OCI-LY1 (cell line): Measurements from ENCODE around the gene UBAC1.

Source experiments
- H2AFZ ChIP-seq: fragments of 200-600 bp; sonication (generic), shearing (Covaris generic); 2 replicates; pipeline ENCODE4 v1.6.0; 2014; ENCODE audit warnings: antibody characterized with exemption, mild to moderate bottlenecking, low read length
- H3F3A ChIP-seq: fragments of 200-600 bp; sonication (generic), shearing (Covaris generic); 2 replicates; pipeline ENCODE4 v1.6.0; 2014; ENCODE audit warnings: mild to moderate bottlenecking, antibody characterized with exemption, low read length, moderate library complexity; ENCODE audit not compliant: insufficient read depth
- H3K27ac ChIP-seq: fragments of 200-600 bp; sonication (generic); 2 replicates; pipeline ENCODE4 v1.5.1; 2014; ENCODE audit warnings: low read length, mixed run types, mild to moderate bottlenecking, low read depth; ENCODE audit not compliant: poor library complexity, severe bottlenecking
- H3K27me3 ChIP-seq: fragments of 200-600 bp; sonication (generic); 2 replicates; pipeline ENCODE4 v1.6.0; 2014; ENCODE audit warnings: antibody characterized with exemption, mild to moderate bottlenecking, low read length, moderate library complexity; ENCODE audit not compliant: insufficient read depth
- H3K36me3 ChIP-seq: fragments of 200-600 bp; sonication (generic); 2 replicates; pipeline ENCODE4 v1.6.1; 2014; ENCODE audit warnings: mild to moderate bottlenecking, antibody characterized with exemption, low read length, moderate library complexity, mixed read lengths; ENCODE audit not compliant: insufficient read depth
- H3K4me1 ChIP-seq: fragments of 200-600 bp; sonication (generic); 2 replicates; pipeline ENCODE4 v1.5.1; 2014; ENCODE audit warnings: mild to moderate bottlenecking, low read length, moderate library complexity; ENCODE audit not compliant: insufficient read depth, severe bottlenecking
- H3K4me2 ChIP-seq: fragments of 200-600 bp; sonication (generic), shearing (Covaris generic); 2 replicates; pipeline ENCODE4 v1.6.1; 2014; ENCODE audit warnings: low read length
- H3K4me3 ChIP-seq: fragments of 200-600 bp; sonication (generic); 2 replicates; pipeline ENCODE4 v1.5.1; 2014; ENCODE audit warnings: low read length, low read depth, mild to moderate bottlenecking, mixed read lengths; ENCODE audit not compliant: poor library complexity, severe bottlenecking
- H3K79me2 ChIP-seq: fragments of 200-600 bp; shearing (Covaris generic); 2 replicates; pipeline ENCODE4 v1.6.1; 2016; ENCODE audit warnings: mixed run types, low read length, mixed read lengths; ENCODE audit not compliant: insufficient read depth
- H3K9ac ChIP-seq: fragments of 200-600 bp; sonication (generic), shearing (Covaris generic); 2 replicates; pipeline ENCODE4 v1.6.1; 2014; ENCODE audit warnings: mild to moderate bottlenecking, low read length, mixed read lengths
- H3K9me2 ChIP-seq: fragments of 200-600 bp; sonication (generic), shearing (Covaris generic); 2 replicates; pipeline ENCODE4 v1.6.1; 2014; ENCODE audit warnings: low read depth, mild to moderate bottlenecking, low read length, mixed read lengths
- H3K9me3 ChIP-seq: fragments of 200-600 bp; shearing (Covaris generic); 2 replicates; pipeline ENCODE4 v1.6.1; 2014; ENCODE audit warnings: low read length, mixed read lengths
- H4K20me1 ChIP-seq: fragments of 200-600 bp; sonication (generic), shearing (Covaris generic); 2 replicates; pipeline ENCODE4 v1.6.0; 2016; ENCODE audit warnings: mild to moderate bottlenecking, low read length; ENCODE audit not compliant: insufficient read depth
- CTCF ChIP-seq: fragments of 200-600 bp; sonication (generic), shearing (Covaris generic); IDR thresholded peaks from 2 replicates; pipeline ENCODE4 v1.5.1; 2017; ENCODE audit warnings: mild to moderate bottlenecking, antibody characterized with exemption, low read length, moderate library complexity, mixed read lengths
- EZH2 ChIP-seq: fragments of 200-600 bp; sonication (generic), shearing (Covaris generic); IDR thresholded peaks from 2 replicates; pipeline ENCODE4 v1.8.0; 2017; ENCODE audit warnings: borderline replicate concordance, mixed run types, mild to moderate bottlenecking, antibody characterized with exemption, low read length, moderate library complexity, mixed read lengths

The UBAC1 gene

GRCh38 chr9:135939351-135940265, 21.6 kb downstream of the UBAC1 start:
- no peak overlapping the region for H3K4me2 ChIP-seq
- no peak overlapping the region for H3K27ac ChIP-seq
- no peak overlapping the region for H3K4me3 ChIP-seq
- peaks cover 83% of the 10 kb centered on the region for H3K36me3 ChIP-seq
- no peak overlapping the region for H3K9ac ChIP-seq
- no peaks in the 10 kb centered on the region for H3K27me3 ChIP-seq
- H3F3A ChIP-seq = no peaks in the 10 kb centered on the region
- H2AFZ ChIP-seq = no peak overlapping the region
- no peaks in the 10 kb centered on the region for H3K9me3 ChIP-seq
- TF ChIP-seq EZH2 = no peak
- no peak for TF ChIP-seq CTCF
- H3K4me1 ChIP-seq = no peaks in the 10 kb centered on the region
- H3K9me2 ChIP-seq = no peaks in the 10 kb centered on the region
- H4K20me1 ChIP-seq = no peaks in the 10 kb centered on the region
- H3K79me2 ChIP-seq = no peaks in the 10 kb centered on the region

GRCh38 chr9:135937521-135938489, 23.4 kb downstream of the UBAC1 start:
- Histone ChIP-seq H3K9me2 (no peaks in the 10 kb centered on the region), H3K79me2 (no peaks in the 10 kb centered on the region), H2AFZ (no peak overlapping the region), H3K4me1 (no peaks in the 10 kb centered on the region), H3K27ac (no peak overlapping the region), H3K9ac (no peak overlapping the region), H3K27me3 (no peaks in the 10 kb centered on the region), H3K36me3 (peaks cover 80% of the 10 kb centered on the region), H4K20me1 (no peaks in the 10 kb centered on the region), H3F3A (no peaks in the 10 kb centered on the region), H3K4me3 (no peak overlapping the region), H3K4me2 (no peak overlapping the region), H3K9me3 (no peaks in the 10 kb centered on the region)
- TF ChIP-seq CTCF (no peak), EZH2 (no peak)

- Histone ChIP-seq H3F3A (no peaks in the 10 kb centered on the region), H3K36me3 (peaks cover 59% of the 10 kb centered on the region), H3K9me3 (no peaks in the 10 kb centered on the region), H3K27ac (no peak overlapping the region), H3K79me2 (no peaks in the 10 kb centered on the region), H3K4me2 (no peak overlapping the region), H3K4me3 (no peak overlapping the region), H3K4me1 (no peaks in the 10 kb centered on the region), H2AFZ (no peak overlapping the region), H3K9me2 (no peaks in the 10 kb centered on the region), H3K27me3 (no peaks in the 10 kb centered on the region), H4K20me1 (no peaks in the 10 kb centered on the region), H3K9ac (no peak overlapping the region)
- no peak for TF ChIP-seq CTCF
These were observed 28.1 kb downstream of the UBAC1 start for GRCh38 chr9:135933114-135933513.
